Esophagus squamous epithelium (tissue), 4 donors: ENCODE data around the gene WNT2.

Experiments used
- POLR2A ChIP-seq, 4 donors: fragments of 450-650 bp; IDR thresholded peaks; one replicate each; pipeline ENCODE4 v1.6.1; 2017; ENCODE audit warnings: antibody characterized with exemption in 4 of 4, mild to moderate bottlenecking in 4 of 4, moderate library complexity in 3 of 4
- TF ChIP-seq, protein P1 (sequence below), 6 experiments: fragments of 450-650 bp in 4 of 6; fragments of 200-600 bp in 2 of 6; sonication (generic) in 2 of 6; IDR thresholded peaks; one replicate each; pipeline ENCODE4 v1.5.1; 2016 to 2019; ENCODE audit warnings: antibody characterized with exemption in 6 of 6, mild to moderate bottlenecking in 4 of 6, moderate library complexity in 4 of 6

DNA sequence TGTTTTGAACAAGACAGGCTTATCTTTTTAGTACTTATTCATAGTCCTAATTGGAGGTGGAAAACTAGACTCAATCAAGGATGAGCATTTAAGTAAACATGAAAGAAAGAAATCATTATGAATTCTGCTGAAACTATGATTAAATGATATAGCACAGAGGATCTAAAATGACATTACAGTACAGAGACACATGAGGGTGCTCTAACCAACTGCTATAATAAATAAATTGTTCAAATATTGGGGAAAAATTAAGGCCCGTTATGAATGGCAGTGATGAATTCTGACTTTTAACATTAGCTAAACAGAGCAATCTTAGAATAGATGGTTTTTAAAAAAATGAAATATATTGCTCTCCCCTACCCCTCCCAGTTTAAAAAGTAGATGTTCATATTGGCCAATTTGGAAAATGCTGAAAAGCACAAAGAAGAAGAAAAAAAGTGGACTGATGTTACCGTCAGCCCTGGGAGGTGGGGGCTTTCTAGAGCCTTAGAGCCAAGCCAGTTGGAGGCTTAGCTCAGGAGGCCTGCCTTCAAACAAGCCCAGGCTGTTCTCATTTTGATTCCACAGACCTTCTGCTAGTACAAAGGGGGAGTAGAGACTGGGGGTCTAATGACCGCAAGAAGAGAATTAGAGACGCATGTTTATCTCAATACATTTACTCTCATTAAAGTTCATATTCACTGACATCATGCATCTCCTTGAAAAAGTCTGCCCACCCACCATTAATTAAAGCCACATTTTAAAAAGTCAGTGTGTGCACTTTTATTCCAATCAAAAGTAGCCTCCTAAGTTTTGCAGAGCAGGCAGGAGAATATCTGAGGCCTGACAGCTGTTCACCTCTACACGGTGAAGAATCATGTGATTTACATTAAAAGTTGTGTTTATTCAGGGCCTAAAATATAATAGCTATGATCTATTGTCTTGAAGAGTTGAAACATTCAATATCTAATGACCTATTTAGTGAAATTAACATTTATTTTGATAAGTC lies 10.0 kb downstream of the WNT2 start:
- TF ChIP-seq, protein P1, sequence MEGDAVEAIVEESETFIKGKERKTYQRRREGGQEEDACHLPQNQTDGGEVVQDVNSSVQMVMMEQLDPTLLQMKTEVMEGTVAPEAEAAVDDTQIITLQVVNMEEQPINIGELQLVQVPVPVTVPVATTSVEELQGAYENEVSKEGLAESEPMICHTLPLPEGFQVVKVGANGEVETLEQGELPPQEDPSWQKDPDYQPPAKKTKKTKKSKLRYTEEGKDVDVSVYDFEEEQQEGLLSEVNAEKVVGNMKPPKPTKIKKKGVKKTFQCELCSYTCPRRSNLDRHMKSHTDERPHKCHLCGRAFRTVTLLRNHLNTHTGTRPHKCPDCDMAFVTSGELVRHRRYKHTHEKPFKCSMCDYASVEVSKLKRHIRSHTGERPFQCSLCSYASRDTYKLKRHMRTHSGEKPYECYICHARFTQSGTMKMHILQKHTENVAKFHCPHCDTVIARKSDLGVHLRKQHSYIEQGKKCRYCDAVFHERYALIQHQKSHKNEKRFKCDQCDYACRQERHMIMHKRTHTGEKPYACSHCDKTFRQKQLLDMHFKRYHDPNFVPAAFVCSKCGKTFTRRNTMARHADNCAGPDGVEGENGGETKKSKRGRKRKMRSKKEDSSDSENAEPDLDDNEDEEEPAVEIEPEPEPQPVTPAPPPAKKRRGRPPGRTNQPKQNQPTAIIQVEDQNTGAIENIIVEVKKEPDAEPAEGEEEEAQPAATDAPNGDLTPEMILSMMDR (IDR thresholded peaks at IDR 0.05): peak in 1 of 6 experiments; percentile 28
- no peak for TF ChIP-seq POLR2A (IDR thresholded peaks at IDR 0.05)
